B cell (primary cell): ENCODE results near the gene NDC1. TPM values are rescaled to one million over a fixed set of nuclear protein-coding genes. Genes with fewer than 3 reads are reported as not detected.

Experiments
- ATAC-seq: fragments of 200-7000 bp; cut with Tn5 transposase; one replicate; pipeline ENCODE4 v1.10.0; 2021; ENCODE audit warnings: low read depth, mild to moderate bottlenecking, moderate number of reproducible peaks, moderate library complexity
- CTCF ChIA-PET: fragments of 350-600 bp; sonication (Branson Sonifier 250); formaldehyde crosslinking; loops from one replicate; lab custom pipeline; 2021; ENCODE audit warnings: antibody characterized with exemption, inconsistent platforms; lab: Charles Lee
- POLR2A ChIA-PET: fragments of 350-600 bp; sonication (Branson Sonifier 250); formaldehyde crosslinking; loops from one replicate; lab custom pipeline; 2021; ENCODE audit warnings: antibody characterized with exemption; lab: Charles Lee
- DNase-seq: peaks from one replicate; pipeline ENCODE4 v3.0.0; 2013
- H2AFZ ChIP-seq: 2 replicates; pipeline ENCODE4 v1.6.1; 2012; ENCODE audit warnings: mild to moderate bottlenecking, low read depth, low read length; ENCODE audit not compliant: insufficient read depth, poor library complexity, severe bottlenecking
- H3K27ac ChIP-seq, 2 donors: 1 replicate in 1 of 2; 2 replicates in 1 of 2; pipeline ENCODE4 v1.5.1; 2012 to 2013; ENCODE audit warnings: low read length in 2 of 2, mild to moderate bottlenecking in 2 of 2, moderate library complexity in 1 of 2
- H3K27me3 ChIP-seq, 4 experiments: fragments of 200-600 bp in 1 of 4; sonication (generic) in 1 of 4; replicated peaks in 1 of 4; 1 replicate in 2 of 4; 2 replicates in 2 of 4; pipeline versions ENCODE4 v1.6.1 to v1.7.0; 2013 to 2016; ENCODE audit warnings: low read length in 3 of 4, mild to moderate bottlenecking in 2 of 4, mixed read lengths in 1 of 4, moderate library complexity in 1 of 4; ENCODE audit not compliant: insufficient read depth in 4 of 4, control insufficient read depth in 3 of 4; ENCODE audit errors: control extremely low read depth in 1 of 4
- H3K36me3 ChIP-seq, 2 experiments: replicated peaks in 1 of 2; 1 replicate in 1 of 2; 2 replicates in 1 of 2; pipeline versions ENCODE4 v1.6.1 to v1.7.1; 2013; ENCODE audit warnings: low read length in 1 of 2; ENCODE audit not compliant: insufficient read depth in 2 of 2, control insufficient read depth in 1 of 2; ENCODE audit errors: control extremely low read depth in 1 of 2, extremely low read depth in 1 of 2
- H3K4me1 ChIP-seq, 2 donors: fragments of 200-600 bp in 1 of 2; sonication (generic) in 1 of 2; 1 replicate in 1 of 2; 2 replicates in 1 of 2; pipeline versions ENCODE4 v1.5.1 to v1.6.1; 2013 to 2017; ENCODE audit warnings: low read length in 2 of 2; ENCODE audit not compliant: control insufficient read depth in 2 of 2, insufficient read depth in 2 of 2
- H3K4me2 ChIP-seq: replicated peaks from 2 replicates; pipeline ENCODE3; 2012; ENCODE audit warnings: mild to moderate bottlenecking, low read depth, low read length; ENCODE audit not compliant: poor library complexity, severe bottlenecking
- H3K4me3 ChIP-seq, 5 experiments: fragments of 200-600 bp in 1 of 5; sonication (generic) in 1 of 5; 1 replicate in 3 of 5; 2 replicates in 2 of 5; pipeline versions ENCODE4 v1.5.1 to v1.7.0; 2011 to 2016; ENCODE audit warnings: low read length in 4 of 5, mild to moderate bottlenecking in 4 of 5, low read depth in 2 of 5, control low read depth in 1 of 5, moderate library complexity in 1 of 5; ENCODE audit not compliant: insufficient read depth in 1 of 5; ENCODE audit errors: control extremely low read depth in 1 of 5, extremely low read depth in 1 of 5
- H3K79me2 ChIP-seq: fragments of 200-600 bp; sonication (generic); one replicate; pipeline ENCODE4 v1.6.0; 2016; ENCODE audit warnings: low read length; ENCODE audit not compliant: control insufficient read depth, insufficient read depth
- H3K9ac ChIP-seq: fragments of 200-600 bp; sonication (generic); 2 replicates; pipeline ENCODE4 v1.6.1; 2017; ENCODE audit warnings: mild to moderate bottlenecking, low read length, moderate library complexity
- H3K9me3 ChIP-seq, 3 donors: one replicate each; pipeline versions ENCODE4 v1.6.1 to v1.7.1; 2013; ENCODE audit warnings: low read length in 2 of 3; ENCODE audit not compliant: control insufficient read depth in 2 of 3, insufficient read depth in 1 of 3; ENCODE audit errors: control extremely low read depth in 1 of 3
- H4K20me1 ChIP-seq: 2 replicates; pipeline ENCODE4 v1.6.0; 2012; ENCODE audit warnings: mild to moderate bottlenecking, low read length; ENCODE audit not compliant: insufficient read depth, control insufficient read depth, poor library complexity, severe bottlenecking
- H3K27ac Mint-ChIP-seq: one replicate; pipeline ENCODE4 v1.8.0; 2021; ENCODE audit warnings: mixed read lengths
- H3K27me3 Mint-ChIP-seq: one replicate; pipeline ENCODE4 v1.8.0; 2021; ENCODE audit warnings: mixed read lengths
- H3K4me1 Mint-ChIP-seq: one replicate; pipeline ENCODE4 v1.8.0; 2021; ENCODE audit warnings: mixed read lengths
- H3K4me3 Mint-ChIP-seq: one replicate; pipeline ENCODE4 v1.8.0; 2021; ENCODE audit warnings: mixed read lengths
- H3K9me3 Mint-ChIP-seq: one replicate; pipeline ENCODE4 v1.8.0; 2022; ENCODE audit warnings: mixed read lengths; ENCODE audit not compliant: insufficient read depth
- CTCF ChIP-seq: fragments of 200-600 bp; IDR thresholded peaks from one replicate; pipeline ENCODE4 v1.8.0; 2022; ENCODE audit warnings: antibody characterized with exemption, mild to moderate bottlenecking
- EZH2 ChIP-seq: IDR thresholded peaks from 2 replicates; pipeline ENCODE4 v1.6.1; 2012; ENCODE audit warnings: borderline replicate concordance, low read depth, mild to moderate bottlenecking, moderate library complexity, low read length; ENCODE audit not compliant: insufficient read depth, poor library complexity, severe bottlenecking
- WGBS: methylation state at CpG from one replicate; pipeline ENCODE4 v1.1.5; 2013; ENCODE audit warnings: missing lambda C conversion rate; ENCODE audit not compliant: insufficient coverage; 5-methylcytosine and 5-hydroxymethylcytosine counted together
- intact Hi-C: fragments of 100-400 bp; cut with micrococcal nuclease; formaldehyde crosslinking; loops from one replicate; pipeline ENCODE4 v1.10.0; 2022
- polyA plus RNA-seq: library from polyadenylated mRNA; depleted of rRNA; stranded (reverse); fragments of >200 nt; gene quantifications from 2 replicates; pipeline ENCODE4 v1.2.3, GENCODE V29; 2012
- total RNA-seq, 2 donors: library from RNA; stranded (reverse); fragments of 120-200 nt in 1 of 2; gene quantifications; 1 replicate in 1 of 2; 2 replicates in 1 of 2; pipeline versions ENCODE4 v1.2.3 to v1.2.4, GENCODE V29; 2013 to 2022

Gene NDC1
- total and polyA plus RNA-seq, 2 donors (not counting 1 experiment from before 2014, with no cell fraction given), result 5.0 to 12.0 TPM

- Histone ChIP-seq H4K20me1 (no peaks in the 10 kb centered on the region), H2AFZ (no peak overlapping the region), H3K4me3 (no peak overlapping the region), H3K36me3 (no peaks in the 10 kb centered on the region), H3K4me1 (no peaks in the 10 kb centered on the region), H3K4me2 (no peak overlapping the region), H3K9me3 (no peaks in the 10 kb centered on the region), H3K27me3 (peaks cover 0 to 4% (median 2%) of the 10 kb centered on the region in 4 experiments), H3K79me2 (no peaks in the 10 kb centered on the region), H3K9ac (no peak overlapping the region), H3K27ac (no peak overlapping the region)
- intact Hi-C loops, result no loop called here
- POLR2A ChIA-PET, result no interaction called here
- no peaks in the 10 kb centered on the region for H3K4me1 Mint-ChIP-seq
- WGBS, result 100% methylated on average over 2 of the region's 2 CpGs
- DNase-seq (no peak), ATAC-seq (no peak)
- CTCF ChIA-PET, result no interaction called here
- no peak overlapping the region for H3K27ac Mint-ChIP-seq
- TF ChIP-seq CTCF, result no peak
- TF ChIP-seq EZH2, result no peak
- peaks cover 19% of the 10 kb centered on the region for H3K27me3 Mint-ChIP-seq
- no peak overlapping the region for H3K4me3 Mint-ChIP-seq
- no peaks in the 10 kb centered on the region for H3K9me3 Mint-ChIP-seq
Measured at GRCh38 chr1:53718443-53718842, 119.7 kb downstream of the NDC1 start.

GRCh38 chr1:53717025-53717804 is 120.9 kb downstream of the NDC1 start:
- no peaks in the 10 kb centered on the region for H3K9me3 ChIP-seq
- H2AFZ ChIP-seq, result no peak overlapping the region
- H3K9ac ChIP-seq, result no peak overlapping the region
- H4K20me1 ChIP-seq, result no peaks in the 10 kb centered on the region
- Mint-ChIP-seq H3K27ac (no peak overlapping the region), H3K9me3 (no peaks in the 10 kb centered on the region), H3K4me1 (no peaks in the 10 kb centered on the region), H3K4me3 (no peak overlapping the region), H3K27me3 (peaks cover 20% of the 10 kb centered on the region)
- TF ChIP-seq CTCF (no peak), EZH2 (no peak)
- no peak for DNase-seq
- H3K4me1 ChIP-seq, result no peaks in the 10 kb centered on the region
- WGBS, result 97% methylated on average over 3 of the region's 6 CpGs
- no peak overlapping the region for H3K4me3 ChIP-seq
- H3K27me3 ChIP-seq, result peaks cover 0 to 4% (median 2%) of the 10 kb centered on the region in 4 experiments
- no peaks in the 10 kb centered on the region for H3K79me2 ChIP-seq
- no peak for ATAC-seq
- POLR2A ChIA-PET, result no interaction called here
- intact Hi-C loops, result no loop called here
- H3K27ac ChIP-seq, result no peak overlapping the region
- CTCF ChIA-PET, result no interaction called here
- H3K36me3 ChIP-seq, result no peaks in the 10 kb centered on the region
- H3K4me2 ChIP-seq, result no peak overlapping the region
